AG10803 (cell line): ENCODE data around the gene APOL5.
"Not testable (repeated sequence)": the region's sequence is repeated elsewhere in the genome, so short reads cannot be mapped to it uniquely, and the experiment has no call there.

ENCODE experiments used
- DNase-seq: peaks from one replicate; pipeline ENCODE4 v3.0.0; 2010; ENCODE audit warnings: low read depth
- H3K4me3 ChIP-seq: 2 replicates; pipeline ENCODE4 v1.5.1; 2011; ENCODE audit warnings: mild to moderate bottlenecking, low read length, control low read depth
- CTCF ChIP-seq: conservative IDR thresholded peaks from 2 replicates; pipeline ENCODE4 v1.5.1; 2011; ENCODE audit warnings: mild to moderate bottlenecking, low read length, control low read depth, inconsistent platforms

APOL5 gene

GRCh38 chr22:35717572-35717971, at the start of gene APOL5:
Gene APOL5, plus strand, starts transcription at chr22:35717872. Its CDS starts 0 bp downstream, at chr22:35717872.
- no peak for TF ChIP-seq CTCF
- no peak for DNase-seq
- no peak within 1 kb of the TSS for H3K4me3 ChIP-seq

GRCh38 chr22:35674335-35674734, 43.3 kb upstream of the APOL5 start:
- DNase-seq, result no peak
- H3K4me3 ChIP-seq, result no peak overlapping the region
- no peak for TF ChIP-seq CTCF

GRCh38 chr22:35676065-35676464, 41.6 kb upstream of the APOL5 start:
- H3K4me3 ChIP-seq, DNase-seq: not testable (repeated sequence)

- no peak overlapping the region for H3K4me3 ChIP-seq
- no peak for DNase-seq
- TF ChIP-seq CTCF, result no peak
Observed at GRCh38 chr22:35677460-35678187, 40.0 kb upstream of the APOL5 start.

- DNase-seq, result no peak
- H3K4me3 ChIP-seq, result no peak overlapping the region
- no peak for TF ChIP-seq CTCF
Observed at GRCh38 chr22:35678836-35679235, 38.8 kb upstream of the APOL5 start.

- not testable (repeated sequence) for DNase-seq
Observed at GRCh38 chr22:35679492-35679891, 38.2 kb upstream of the APOL5 start.

GRCh38 chr22:35681454-35682052, 36.1 kb upstream of the APOL5 start:
- no peak for DNase-seq
- TF ChIP-seq CTCF, result no peak
- H3K4me3 ChIP-seq, result no peak overlapping the region

More at GRCh38 chr22:35679492-35679891, 38.2 kb upstream of the APOL5 start:
- not testable (repeated sequence) for H3K4me3 ChIP-seq

GRCh38 chr22:35683560-35683959, 34.1 kb upstream of the APOL5 start:
- no peak overlapping the region for H3K4me3 ChIP-seq
- no peak for TF ChIP-seq CTCF
- no peak for DNase-seq
